Spleen (tissue), 11 donors: ENCODE measurements around the gene NEMF. TPM values are rescaled to one million over a fixed set of nuclear protein-coding genes. Genes with fewer than 3 reads are reported as not detected.
"Not testable (repeated sequence)": the region's sequence is repeated elsewhere in the genome, so short reads cannot be mapped to it uniquely, and the experiment has no call there.

Source experiments
- DNase-seq: peaks from one replicate; pipeline ENCODE4 v3.0.0-alpha.2; 2020
- H3K27ac ChIP-seq, 8 donors: fragments of 200-600 bp; sonication (generic) in 7 of 8; 1 replicate in 4 of 8; 2 replicates in 4 of 8; pipeline versions ENCODE4 v1.5.0 to v1.8.0; 2016 to 2021; ENCODE audit warnings: inconsistent platforms in 4 of 8, mild to moderate bottlenecking in 4 of 8, moderate library complexity in 1 of 8
- H3K27me3 ChIP-seq, 7 donors: fragments of 200-600 bp; sonication (generic) in 6 of 7; replicated peaks in 1 of 7; 1 replicate in 4 of 7; 2 replicates in 3 of 7; pipeline versions ENCODE4 v1.5.0 to v1.8.0; 2016 to 2021; ENCODE audit warnings: inconsistent platforms in 3 of 7, mild to moderate bottlenecking in 1 of 7
- H3K36me3 ChIP-seq, 6 donors: fragments of 200-600 bp; sonication (generic) in 5 of 6; 1 replicate in 4 of 6; 2 replicates in 2 of 6; pipeline versions ENCODE4 v1.5.0 to v1.8.0; 2016 to 2021; ENCODE audit warnings: inconsistent platforms in 2 of 6
- H3K4me1 ChIP-seq, 6 donors: fragments of 200-600 bp; sonication (generic) in 5 of 6; 1 replicate in 3 of 6; 2 replicates in 3 of 6; pipeline versions ENCODE4 v1.5.0 to v1.8.0; 2016 to 2021; ENCODE audit warnings: inconsistent platforms in 3 of 6
- H3K4me3 ChIP-seq, 8 donors: fragments of 200-600 bp; sonication (generic) in 7 of 8; 1 replicate in 4 of 8; 2 replicates in 4 of 8; pipeline versions ENCODE4 v1.5.0 to v1.8.0; 2016 to 2021; ENCODE audit warnings: inconsistent platforms in 4 of 8, mild to moderate bottlenecking in 4 of 8, moderate library complexity in 2 of 8
- H3K9me3 ChIP-seq, 8 donors: fragments of 200-600 bp; sonication (generic) in 7 of 8; 1 replicate in 4 of 8; 2 replicates in 4 of 8; pipeline versions ENCODE4 v1.5.0 to v1.8.0; 2016 to 2021; ENCODE audit warnings: inconsistent platforms in 4 of 8
- CTCF ChIP-seq, 11 experiments: fragments of 200-600 bp in 7 of 11; fragments of 450-650 bp in 4 of 11; sonication (generic) in 4 of 11; IDR thresholded peaks in 8 of 11; conservative IDR thresholded peaks in 3 of 11; 1 replicate in 7 of 11; 2 replicates in 4 of 11; pipeline versions ENCODE4 v1.4.0 to v1.8.0; 2016 to 2021; ENCODE audit warnings: antibody characterized with exemption in 11 of 11, inconsistent platforms in 4 of 11, mild to moderate bottlenecking in 1 of 11
- POLR2A ChIP-seq, 3 donors: fragments of 450-650 bp; IDR thresholded peaks; one replicate each; pipeline ENCODE4 v1.5.1; 2017; ENCODE audit warnings: antibody characterized with exemption in 3 of 3, mild to moderate bottlenecking in 1 of 3
- POLR2AphosphoS5 ChIP-seq, 3 donors: sonication (generic); formaldehyde crosslinking; IDR thresholded peaks; one replicate each; pipeline ENCODE4 v1.5.1; 2017; ENCODE audit warnings: antibody characterized with exemption in 3 of 3
- WGBS, 5 donors: extraction: QIAGEN DNeasy Blood & Tissue Kit in 3 of 5; methylation state at CpG; one replicate each; pipeline versions ENCODE4 v1.1.5 to v1.1.7; 2013 to 2018; 5-methylcytosine and 5-hydroxymethylcytosine counted together
- intact Hi-C: fragments of 100-400 bp; cut with DNase I; formaldehyde crosslinking; loops from one replicate; pipeline ENCODE4 v1.15.0; 2023; ENCODE audit warnings: low total_unique reads
- polyA plus RNA-seq, 3 donors: library from polyadenylated mRNA; stranded (reverse); fragments of 200-250 nt; gene quantifications; one replicate each; pipeline ENCODE4 v1.2.1, GENCODE V29; 2013
- total RNA-seq, 7 donors: library from RNA; depleted of rRNA in 3 of 7; stranded (reverse); fragments of >200 nt in 3 of 7; fragmentation: NEBNext Ultra II Directional in 4 of 7; extraction: Animal tissue kit (Norgen Biotek cat#: 25700) in 4 of 7; gene quantifications; one replicate each; pipeline versions ENCODE4 v1.1.0 to v1.2.1, GENCODE V29; 2016 to 2021
- donor health status: healthy with polysubstance abuse.
- donor health status: DM: no; HTN: no; CAD: no; lungs with moderate emphysema.
- donor health status: DM: no; HTN: no; CAD: no.
- donor health status: Bipolar disorder and iron deficiency.
- donor health status: healthy.
- donor health status: DM: no; HTN: no; CAD: no.
- donor health status: DM: yes; HTN: yes; CAD: no.

The NEMF gene
- total and polyA plus RNA-seq, 10 donors: 24.3 to 187 (median 82.4) TPM

- DNase-seq: no peak
- TF ChIP-seq POLR2A (IDR thresholded peaks at IDR 0.05) (no peak), CTCF (IDR thresholded peaks at IDR 0.05 in 8 of 11, conservative IDR thresholded peaks at IDR 0.05 in 3 of 11) (no peak)
- intact Hi-C loops: no loop called here
- Histone ChIP-seq H3K27me3 (no peaks in the 10 kb centered on the region), H3K27ac (peak overlapping the region in 7 of 8 donors; percentile 77 to 100 (median 100)), H3K4me3 (peak overlapping the region in 4 of 8 donors; percentile 0 to 86 (median 54)), H3K36me3 (peaks cover 0 to 32% (median 0%) of the 10 kb centered on the region in 6 donors), H3K4me1 (peaks cover 21 to 66% (median 54%) of the 10 kb centered on the region in 6 donors), H3K9me3 (no peaks in the 10 kb centered on the region)
- 66 to 97% (median 83%) methylated on average over 1 of the region's 1 CpG for WGBS, 5 donors
Measured at GRCh38 chr14:49897965-49898364, 45.4 kb upstream of the NEMF start.

GRCh38 chr14:49897414-49897813, 44.8 kb upstream of the NEMF start:
- DNase-seq: no peak
- Histone ChIP-seq H3K4me1 (peaks cover 21 to 66% (median 54%) of the 10 kb centered on the region in 6 donors), H3K9me3 (no peaks in the 10 kb centered on the region), H3K27ac (peak overlapping the region in 7 of 8 donors; percentile 77 to 100 (median 100)), H3K4me3 (peak overlapping the region in 6 of 8 donors; percentile 3 to 88 (median 80)), H3K36me3 (peaks cover 0 to 32% (median 0%) of the 10 kb centered on the region in 6 donors), H3K27me3 (no peaks in the 10 kb centered on the region)
- TF ChIP-seq POLR2A (IDR thresholded peaks at IDR 0.05) (no peak), POLR2AphosphoS5 (IDR thresholded peaks at IDR 0.05) (no peak), CTCF (IDR thresholded peaks at IDR 0.05 in 8 of 11, conservative IDR thresholded peaks at IDR 0.05 in 3 of 11) (no peak)
- 31 to 51% (median 43%) methylated on average over 1 of the region's 1 CpG for WGBS, 5 donors
- intact Hi-C loops: no loop called here

- H3K36me3 ChIP-seq: peaks cover 0 to 32% (median 0%) of the 10 kb centered on the region in 6 donors
- H3K9me3 ChIP-seq: no peaks in the 10 kb centered on the region
- no peak for TF ChIP-seq CTCF (IDR thresholded peaks at IDR 0.05 in 8 of 11, conservative IDR thresholded peaks at IDR 0.05 in 3 of 11)
- TF ChIP-seq POLR2AphosphoS5 (IDR thresholded peaks at IDR 0.05): no peak
- no peak for TF ChIP-seq POLR2A (IDR thresholded peaks at IDR 0.05)
- peak overlapping the region; percentile 63 to 100 (median 100) for H3K27ac ChIP-seq
- H3K4me3 ChIP-seq: peak overlapping the region in 6 of 8 donors; percentile 3 to 88 (median 80)
- peaks cover 22 to 71% (median 57%) of the 10 kb centered on the region in 6 donors for H3K4me1 ChIP-seq
- intact Hi-C loops: no loop called here
- 30 to 45% (median 40%) methylated on average over 5 of the region's 5 CpGs for WGBS, 5 donors
- H3K27me3 ChIP-seq: no peaks in the 10 kb centered on the region
- no peak for DNase-seq
Measured at GRCh38 chr14:49896966-49897365, 44.4 kb upstream of the NEMF start.

- peak overlapping the region; percentile 63 to 100 (median 100) for H3K27ac ChIP-seq
- intact Hi-C loops, DNase-seq, H3K27me3 ChIP-seq, H3K9me3 ChIP-seq: not testable (repeated sequence)
- H3K36me3 ChIP-seq: peaks cover 0 to 32% (median 0%) of the 10 kb centered on the region in 6 donors
- H3K4me3 ChIP-seq: peak overlapping the region; percentile 75 to 90 (median 82)
- H3K4me1 ChIP-seq: peaks cover 28 to 78% (median 64%) of the 10 kb centered on the region in 6 donors
Measured at GRCh38 chr14:49896272-49896671, 43.7 kb upstream of the NEMF start.
